Sigmoid colon (tissue), 3 donors: ENCODE data around the gene WDFY4.

Experiments used
- POLR2A ChIP-seq, 2 donors: fragments of 450-650 bp; IDR thresholded peaks; one replicate each; pipeline ENCODE4 v1.6.1; 2016; ENCODE audit warnings: antibody characterized with exemption in 2 of 2, mild to moderate bottlenecking in 2 of 2, moderate library complexity in 2 of 2
- TF ChIP-seq, protein P1 (sequence below), 4 experiments: fragments of 450-650 bp in 3 of 4; fragments of 200-600 bp in 1 of 4; IDR thresholded peaks; one replicate each; pipeline ENCODE4 v1.5.1; 2016 to 2019; ENCODE audit warnings: antibody characterized with exemption in 4 of 4, mild to moderate bottlenecking in 3 of 4, moderate library complexity in 2 of 4

DNA sequence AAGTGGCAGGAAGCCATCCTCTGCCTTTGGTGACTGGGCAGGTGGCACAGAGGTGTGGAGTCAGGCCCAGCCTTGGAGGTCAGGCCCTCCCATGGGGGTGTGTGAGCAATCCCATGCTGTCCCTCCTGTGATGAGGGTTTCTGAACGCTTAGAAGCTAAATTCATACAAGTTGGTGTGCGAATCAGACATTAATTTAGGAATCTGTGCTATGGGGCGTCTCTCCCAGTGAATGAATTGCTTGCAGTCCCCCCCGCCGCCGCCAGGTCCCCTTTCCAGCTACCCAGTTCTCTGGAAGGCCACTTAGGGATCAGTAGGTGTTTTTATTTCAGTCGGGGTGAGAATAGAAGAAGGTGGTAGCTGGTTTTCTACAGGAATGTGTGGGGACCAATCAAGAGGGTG lies 217.4 kb downstream of the WDFY4 start:
- TF ChIP-seq, protein P1, sequence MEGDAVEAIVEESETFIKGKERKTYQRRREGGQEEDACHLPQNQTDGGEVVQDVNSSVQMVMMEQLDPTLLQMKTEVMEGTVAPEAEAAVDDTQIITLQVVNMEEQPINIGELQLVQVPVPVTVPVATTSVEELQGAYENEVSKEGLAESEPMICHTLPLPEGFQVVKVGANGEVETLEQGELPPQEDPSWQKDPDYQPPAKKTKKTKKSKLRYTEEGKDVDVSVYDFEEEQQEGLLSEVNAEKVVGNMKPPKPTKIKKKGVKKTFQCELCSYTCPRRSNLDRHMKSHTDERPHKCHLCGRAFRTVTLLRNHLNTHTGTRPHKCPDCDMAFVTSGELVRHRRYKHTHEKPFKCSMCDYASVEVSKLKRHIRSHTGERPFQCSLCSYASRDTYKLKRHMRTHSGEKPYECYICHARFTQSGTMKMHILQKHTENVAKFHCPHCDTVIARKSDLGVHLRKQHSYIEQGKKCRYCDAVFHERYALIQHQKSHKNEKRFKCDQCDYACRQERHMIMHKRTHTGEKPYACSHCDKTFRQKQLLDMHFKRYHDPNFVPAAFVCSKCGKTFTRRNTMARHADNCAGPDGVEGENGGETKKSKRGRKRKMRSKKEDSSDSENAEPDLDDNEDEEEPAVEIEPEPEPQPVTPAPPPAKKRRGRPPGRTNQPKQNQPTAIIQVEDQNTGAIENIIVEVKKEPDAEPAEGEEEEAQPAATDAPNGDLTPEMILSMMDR (IDR thresholded peaks at IDR 0.05): no peak
- no peak for TF ChIP-seq POLR2A (IDR thresholded peaks at IDR 0.05)
